ENCODE measurements around the gene LETM1. TPM values are rescaled to one million over a fixed set of nuclear protein-coding genes. Genes with fewer than 3 reads are reported as not detected.

LETM1 gene
- 40.8 TPM for total RNA-seq

GRCh38 chr4:1856071-1856942 is at the start of gene LETM1:
Gene LETM1 (minus strand): TSS chr4:1856156. CDS start chr4:1855950, 206 bp downstream.

GRCh38 chr4:1870578-1871443 is 14.9 kb upstream of the LETM1 start, which contains the start of gene NSD2:
Gene NSD2 (plus strand): TSS chr4:1871393. CDS start chr4:1900655, 29,262 bp downstream.

GRCh38 chr4:1792832-1793495 is 63.0 kb downstream of the LETM1 start, which contains the start of gene FGFR3:
Gene FGFR3 (plus strand): TSS chr4:1793293. CDS start chr4:1793935, 642 bp downstream.

Other genes with a start within 250 kb of the LETM1 start
- gene FAM53A, start 171.8 kb downstream of the LETM1 start, total RNA-seq, result 3.7 TPM
- gene SLBP, start 143.8 kb downstream of the LETM1 start, total RNA-seq, result 47.1 TPM
- gene TMEM129, start 134.8 kb downstream of the LETM1 start, total RNA-seq, result 47.3 TPM
- 32.9 TPM for gene TACC3, start 134.6 kb downstream of the LETM1 start, total RNA-seq
- 97.0 TPM for gene FGFR3, start 62.9 kb downstream of the LETM1 start, total RNA-seq
- 51.4 TPM for gene NSD2, start 15.2 kb upstream of the LETM1 start, total RNA-seq
- gene NELFA, start 152.8 kb upstream of the LETM1 start, total RNA-seq, result 39.2 TPM
- gene NAT8L, start 203.2 kb upstream of the LETM1 start, total RNA-seq, result 5.4 TPM